ENCODE data around the gene MROH9.

DNA sequence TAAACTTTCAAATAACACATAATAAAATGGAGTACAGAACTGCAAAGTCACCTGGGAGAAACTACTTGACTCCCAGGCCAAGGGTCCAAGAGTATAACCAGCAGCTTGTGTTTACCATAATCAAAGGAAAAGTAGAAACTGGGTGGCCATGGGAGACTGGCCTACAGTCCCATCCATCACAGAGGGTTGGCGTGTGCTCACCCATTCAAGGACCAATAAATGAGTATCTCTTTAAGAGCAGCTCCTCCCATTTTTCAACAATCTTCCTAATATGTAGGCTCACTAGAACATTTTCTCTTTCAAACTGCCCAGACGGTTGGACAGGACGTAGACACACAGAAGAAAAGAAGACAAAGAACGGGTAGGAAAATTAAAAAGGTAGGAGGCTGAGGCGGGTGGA, 155.3 kb downstream of the MROH9 start, which contains the start of gene FMO3:
- TF ChIP-seq GATAD2A (CRISPR knock-in tag; IDR thresholded peaks at IDR 0.05), result no peak
- TF ChIP-seq MAFK (conservative IDR thresholded peaks at IDR 0.05 in 1 of 2, IDR thresholded peaks at IDR 0.05 in 1 of 2; ENCODE audit: low read length in 2 of 2), result no peak
